Activated CD8-positive, alpha-beta memory T cell treated with anti-CD3 and anti-CD28 coated beads for 36 hours (primary cell): ENCODE measurements around the gene PGRMC2. TPM values are rescaled to one million over a fixed set of nuclear protein-coding genes. Genes with fewer than 3 reads are reported as not detected.

ENCODE experiments used
- CTCF ChIA-PET: fragments of 350-600 bp; sonication (Branson Sonifier 250); formaldehyde crosslinking; loops from one replicate; lab custom pipeline; 2021; ENCODE audit warnings: antibody characterized with exemption; lab: Charles Lee
- POLR2A ChIA-PET: fragments of 350-600 bp; sonication (Branson Sonifier 250); formaldehyde crosslinking; loops from one replicate; lab custom pipeline; 2021; ENCODE audit warnings: antibody characterized with exemption; lab: Charles Lee
- total RNA-seq, 2 experiments: library from RNA; stranded (reverse); gene quantifications; one replicate each; pipeline ENCODE4 v1.2.3, GENCODE V29; 2021

Gene PGRMC2
- total RNA-seq: 10 to 100 TPM; 44.5 to 48.7 TPM

GRCh38 chr4:128287141-128287870, at the start of gene PGRMC2:
Gene PGRMC2 (minus strand): TSS chr4:128287813. CDS start chr4:128287790, 23 bp downstream.
- CTCF ChIA-PET: interaction anchor here (0.7 kb wide), 1 partner anchor 167 kb away, joined by 4 read pairs; no protein-coding TSS in a partner anchor
- POLR2A ChIA-PET: interaction anchor here (0.7 to 2.3 kb wide), 3 partner anchors 21 to 525 kb away, joined by 3 to 8 read pairs (median 6); partner anchors contain the start of gene LARP1B

GRCh38 chr4:128335541-128335940, 47.9 kb upstream of the PGRMC2 start:
- CTCF ChIA-PET: no interaction called here
- POLR2A ChIA-PET: no interaction called here

GRCh38 chr4:128334256-128334655, 46.6 kb upstream of the PGRMC2 start:
- ChIA-PET POLR2A (no interaction called here), CTCF (no interaction called here)

DNA sequence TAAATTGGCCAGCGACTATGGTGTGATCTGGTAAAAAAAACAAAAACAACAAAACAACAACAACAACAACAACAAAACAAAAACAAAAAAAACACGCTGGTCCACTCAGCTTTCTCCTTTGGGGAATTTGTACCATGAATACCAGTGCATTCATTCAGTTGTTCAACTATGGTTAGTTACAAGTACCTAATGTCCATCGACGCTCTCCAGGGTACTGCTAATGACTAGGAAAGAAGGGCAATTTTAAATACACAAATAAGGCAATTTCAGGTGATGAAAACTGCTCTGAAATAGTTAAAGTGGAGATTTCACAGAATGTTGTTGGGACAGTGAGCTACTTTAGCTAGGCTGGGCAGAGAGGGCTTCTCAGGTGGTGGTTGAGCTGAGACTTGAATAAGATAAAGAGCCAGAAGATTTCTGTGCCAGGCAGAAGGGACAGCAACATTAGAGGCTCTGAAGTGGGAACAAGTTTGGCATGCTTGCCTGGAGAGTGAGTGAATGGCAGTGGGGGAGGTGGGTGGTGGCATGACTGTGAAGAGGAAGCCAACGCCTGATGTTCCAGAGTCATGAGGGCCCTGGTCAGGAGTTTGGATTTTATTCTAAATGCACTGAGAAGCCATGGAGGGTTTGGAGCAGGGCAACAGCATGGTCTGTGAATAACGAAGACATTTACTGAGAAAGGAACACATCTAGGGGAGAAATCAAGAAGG, 45.9 kb upstream of the PGRMC2 start:
- CTCF ChIA-PET: no interaction called here
- POLR2A ChIA-PET: no interaction called here

- POLR2A ChIA-PET: no interaction called here
- CTCF ChIA-PET: no interaction called here
These were observed 44.5 kb upstream of the PGRMC2 start for GRCh38 chr4:128332081-128332480.

GRCh38 chr4:128329638-128330037, 42.0 kb upstream of the PGRMC2 start:
- ChIA-PET CTCF (no interaction called here), POLR2A (no interaction called here)

DNA sequence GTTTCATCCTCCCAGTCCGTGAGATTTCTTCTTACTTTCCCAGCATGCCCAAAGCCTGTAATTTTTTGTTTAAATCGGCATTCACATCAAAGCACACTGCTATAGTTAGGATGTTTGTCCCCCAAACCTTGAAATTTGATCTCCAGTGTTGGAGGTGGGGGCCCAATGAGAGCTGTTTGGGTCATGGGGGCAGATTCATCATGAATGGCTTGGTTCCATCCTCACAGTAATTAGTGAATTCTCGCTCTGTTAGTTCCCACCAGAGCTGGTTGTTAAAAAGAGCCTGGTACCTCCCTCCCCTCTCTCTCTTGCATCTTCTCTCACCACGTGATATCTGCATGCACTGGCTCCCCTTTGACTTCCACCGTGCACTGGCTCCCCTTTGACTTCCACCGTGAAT, 40.5 kb upstream of the PGRMC2 start:
- ChIA-PET CTCF (no interaction called here), POLR2A (no interaction called here)

DNA sequence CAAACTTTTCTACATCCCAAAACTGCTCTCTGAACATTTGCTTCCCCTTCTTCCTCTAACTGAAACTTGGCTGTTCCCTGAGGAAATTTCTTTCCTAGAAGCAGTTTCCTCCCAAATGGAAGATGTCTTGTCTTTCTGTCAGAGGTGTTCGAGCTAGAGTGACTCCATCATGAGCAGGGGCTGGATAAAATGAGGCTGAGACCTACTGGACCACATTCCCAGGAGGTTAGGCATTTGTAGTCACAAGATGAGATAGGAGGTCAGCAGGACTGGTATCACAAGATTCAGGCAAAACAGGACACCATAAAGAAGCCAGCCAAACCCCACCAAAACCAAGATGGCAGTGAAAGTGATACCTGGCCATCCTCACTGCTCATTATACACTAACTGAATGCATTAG, 35.8 kb upstream of the PGRMC2 start:
- POLR2A ChIA-PET: no interaction called here

DNA sequence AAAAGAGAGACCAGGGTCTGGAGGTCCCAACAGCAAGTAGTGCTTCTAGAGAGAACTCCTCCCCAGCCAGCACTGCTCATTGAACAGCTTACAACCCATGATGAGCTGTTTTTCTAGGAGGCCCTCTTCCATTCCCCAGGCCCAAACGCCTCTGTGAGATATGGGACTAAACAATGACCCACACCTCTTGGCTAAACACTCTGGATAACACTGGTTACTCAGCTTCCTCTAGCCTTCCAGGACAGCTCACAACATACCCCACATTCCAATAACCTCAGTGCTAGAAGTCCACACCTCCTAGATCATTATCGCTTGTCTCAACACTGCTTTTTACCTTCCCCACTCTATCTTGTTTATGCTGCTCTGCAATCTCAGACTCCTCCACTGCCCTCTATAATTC, 35.4 kb upstream of the PGRMC2 start:
- ChIA-PET POLR2A (no interaction called here), CTCF (no interaction called here)

More for the DNA sequence above, 35.8 kb upstream of the PGRMC2 start:
- CTCF ChIA-PET: no interaction called here

GRCh38 chr4:128322311-128322710, 34.7 kb upstream of the PGRMC2 start:
- POLR2A ChIA-PET: no interaction called here
- CTCF ChIA-PET: no interaction called here

DNA sequence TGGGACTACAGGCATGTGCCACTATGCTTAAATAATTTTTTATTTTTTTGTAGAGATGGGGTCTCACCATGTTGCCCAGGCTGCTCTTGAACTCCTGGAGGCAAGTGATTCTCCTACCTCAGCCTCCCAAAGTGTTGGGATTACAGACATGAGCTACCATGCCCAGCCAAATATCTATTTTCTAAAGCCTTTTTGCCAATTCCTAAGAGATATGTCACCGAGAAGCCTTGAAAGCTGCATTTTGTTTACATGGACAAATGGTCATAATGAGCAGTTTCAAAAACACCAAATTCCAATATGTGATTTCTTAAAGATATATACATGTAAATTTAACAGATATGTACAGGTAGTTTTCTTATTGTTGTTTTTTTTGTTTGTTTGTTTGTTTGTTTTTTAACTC, 33.0 kb upstream of the PGRMC2 start:
- POLR2A ChIA-PET: no interaction called here

GRCh38 chr4:128315756-128316520, 28.3 kb upstream of the PGRMC2 start:
- POLR2A ChIA-PET: no interaction called here

More for the DNA sequence above, 33.0 kb upstream of the PGRMC2 start:
- CTCF ChIA-PET: no interaction called here

GRCh38 chr4:128311659-128312403, 24.2 kb upstream of the PGRMC2 start:
- CTCF ChIA-PET: no interaction called here
- POLR2A ChIA-PET: no interaction called here

More at GRCh38 chr4:128315756-128316520, 28.3 kb upstream of the PGRMC2 start:
- CTCF ChIA-PET: no interaction called here

- CTCF ChIA-PET: no interaction called here
- POLR2A ChIA-PET: no interaction called here
These were observed 22.7 kb upstream of the PGRMC2 start for GRCh38 chr4:128310266-128310697.

GRCh38 chr4:128309585-128309984, 22.0 kb upstream of the PGRMC2 start:
- ChIA-PET CTCF (no interaction called here), POLR2A (no interaction called here)

GRCh38 chr4:128308986-128309385, 21.4 kb upstream of the PGRMC2 start:
- CTCF ChIA-PET: no interaction called here
- POLR2A ChIA-PET: interaction anchor here (1.0 kb wide), 1 partner anchor 21 kb away, joined by 3 read pairs; the partner anchor contains the start of gene PGRMC2

- ChIA-PET CTCF (no interaction called here), POLR2A (no interaction called here)
These were observed 19.5 kb upstream of the PGRMC2 start for GRCh38 chr4:128307123-128307571.

GRCh38 chr4:128305942-128306341, 18.3 kb upstream of the PGRMC2 start:
- POLR2A ChIA-PET: no interaction called here
- CTCF ChIA-PET: interaction anchor here (0.7 kb wide), 1 partner anchor 156 kb away, joined by 3 read pairs; no protein-coding TSS in a partner anchor

GRCh38 chr4:128303986-128304385, 16.4 kb upstream of the PGRMC2 start:
- ChIA-PET POLR2A (no interaction called here), CTCF (no interaction called here)
